Astrocyte (in vitro differentiated cells and primary cell): Measurements from ENCODE around the gene MAPKAPK3. TPM values are rescaled to one million over a fixed set of nuclear protein-coding genes. Genes with fewer than 3 reads are reported as not detected.

Experiments used
- DNase-seq: peaks from one replicate; pipeline ENCODE4 v3.0.0-alpha.2; 2010; ENCODE audit warnings: low read depth
- FAIRE-seq: peaks from 2 replicates; lab custom pipeline; 2011; peaks lifted over from hg19 to GRCh38; lab: Jason Lieb, UNC
- H2AFZ ChIP-seq: 2 replicates; pipeline ENCODE4 v1.6.0; 2012; ENCODE audit warnings: low read depth, low read length, inconsistent platforms
- H3K27ac ChIP-seq: 2 replicates; pipeline ENCODE4 v1.5.1; 2011; ENCODE audit warnings: low read depth, low read length, inconsistent platforms
- H3K27me3 ChIP-seq: 2 replicates; pipeline ENCODE4 v1.6.0; 2011; ENCODE audit warnings: low read length, inconsistent platforms; ENCODE audit not compliant: insufficient read depth
- H3K36me3 ChIP-seq: 2 replicates; pipeline ENCODE4 v1.5.1; 2011; ENCODE audit warnings: low read length, inconsistent platforms; ENCODE audit not compliant: insufficient read depth
- H3K4me1 ChIP-seq: 2 replicates; pipeline ENCODE4 v1.5.1; 2011; ENCODE audit warnings: low read length, inconsistent platforms; ENCODE audit not compliant: insufficient read depth
- H3K4me2 ChIP-seq: 2 replicates; pipeline ENCODE4 v1.6.0; 2012; ENCODE audit warnings: low read length, inconsistent platforms
- H3K4me3 ChIP-seq: 2 replicates; pipeline ENCODE4 v1.5.1; 2011; ENCODE audit warnings: low read depth, mild to moderate bottlenecking, low read length, inconsistent platforms; ENCODE audit not compliant: insufficient read depth
- H3K79me2 ChIP-seq: 2 replicates; pipeline ENCODE4 v1.6.0; 2012; ENCODE audit warnings: mild to moderate bottlenecking, low read length, inconsistent platforms; ENCODE audit not compliant: insufficient read depth
- H3K9ac ChIP-seq: 2 replicates; pipeline ENCODE4 v1.6.0; 2012; ENCODE audit warnings: mild to moderate bottlenecking, low read length, inconsistent platforms
- H3K9me3 ChIP-seq: 2 replicates; pipeline ENCODE4 v1.5.1; 2012; ENCODE audit warnings: low read depth, mild to moderate bottlenecking, low read length, inconsistent platforms; ENCODE audit not compliant: insufficient read depth
- H4K20me1 ChIP-seq: 2 replicates; pipeline ENCODE4 v1.6.0; 2012; ENCODE audit warnings: low read length, inconsistent platforms; ENCODE audit not compliant: insufficient read depth
- H3K27ac Mint-ChIP-seq: one replicate; pipeline ENCODE4 v1.8.0; 2021; ENCODE audit warnings: mild to moderate bottlenecking, mixed read lengths; ENCODE audit not compliant: unreplicated experiment
- H3K27me3 Mint-ChIP-seq: one replicate; pipeline ENCODE4 v1.8.0; 2021; ENCODE audit warnings: low read depth, mixed read lengths; ENCODE audit not compliant: unreplicated experiment
- H3K36me3 Mint-ChIP-seq: one replicate; pipeline ENCODE4 v1.8.0; 2021; ENCODE audit warnings: low read depth, mixed read lengths; ENCODE audit not compliant: unreplicated experiment
- H3K4me1 Mint-ChIP-seq: one replicate; pipeline ENCODE4 v1.8.0; 2021; ENCODE audit warnings: low read depth, mixed read lengths; ENCODE audit not compliant: unreplicated experiment
- H3K4me3 Mint-ChIP-seq: one replicate; pipeline ENCODE4 v1.8.0; 2021; ENCODE audit warnings: mild to moderate bottlenecking, moderate library complexity, mixed read lengths; ENCODE audit not compliant: unreplicated experiment
- H3K9me3 Mint-ChIP-seq: one replicate; pipeline ENCODE4 v1.8.0; 2021; ENCODE audit warnings: mild to moderate bottlenecking, mixed read lengths; ENCODE audit not compliant: unreplicated experiment
- CTCF ChIP-seq: IDR thresholded peaks from 2 replicates; pipeline ENCODE4 v1.5.1; 2011; ENCODE audit warnings: low read depth, mild to moderate bottlenecking, inconsistent platforms, low read length, moderate library complexity; ENCODE audit not compliant: insufficient read depth
- EZH2 ChIP-seq: IDR thresholded peaks from 2 replicates; pipeline ENCODE4 v1.6.1; 2012; ENCODE audit warnings: mild to moderate bottlenecking, low read length, inconsistent platforms; ENCODE audit not compliant: insufficient read depth
- total RNA-seq: library from RNA; stranded (reverse); gene quantifications from 2 replicates; pipeline ENCODE4 v1.2.1, GENCODE V29; 2021

Gene MAPKAPK3
- total RNA-seq, 1 donor from 2014 or later = 23.4 TPM

- Mint-ChIP-seq H3K36me3 (no peaks in the 10 kb centered on the region), H3K27me3 (peaks cover 40% of the 10 kb centered on the region), H3K27ac (no peak overlapping the region), H3K4me1 (peaks cover 7% of the 10 kb centered on the region), H3K4me3 (no peak overlapping the region), H3K9me3 (peaks cover 3% of the 10 kb centered on the region)
- H3K79me2 ChIP-seq = no peaks in the 10 kb centered on the region
- no peak overlapping the region for H3K4me2 ChIP-seq
- DNase-seq (no peak), FAIRE-seq (no peak)
- no peak for TF ChIP-seq CTCF
- TF ChIP-seq EZH2 = no peak
- no peaks in the 10 kb centered on the region for H3K36me3 ChIP-seq
- no peak overlapping the region for H3K27ac ChIP-seq
- no peaks in the 10 kb centered on the region for H3K27me3 ChIP-seq
- H3K4me3 ChIP-seq = no peak overlapping the region
- H3K9me3 ChIP-seq = no peaks in the 10 kb centered on the region
- H2AFZ ChIP-seq = no peak overlapping the region
- no peaks in the 10 kb centered on the region for H4K20me1 ChIP-seq
- no peak overlapping the region for H3K9ac ChIP-seq
- H3K4me1 ChIP-seq = no peaks in the 10 kb centered on the region
These were observed 38.3 kb downstream of the MAPKAPK3 start for GRCh38 chr3:50655009-50655830.

- H2AFZ ChIP-seq = no peak overlapping the region
- no peaks in the 10 kb centered on the region for H3K4me1 ChIP-seq
- no peak overlapping the region for H3K27ac Mint-ChIP-seq
- no peaks in the 10 kb centered on the region for H3K27me3 ChIP-seq
- H3K9me3 Mint-ChIP-seq = peaks cover 3% of the 10 kb centered on the region
- H3K36me3 ChIP-seq = no peaks in the 10 kb centered on the region
- H3K4me3 Mint-ChIP-seq = no peak overlapping the region
- H3K36me3 Mint-ChIP-seq = no peaks in the 10 kb centered on the region
- no peak overlapping the region for H3K4me3 ChIP-seq
- DNase-seq = no peak
- no peak overlapping the region for H3K4me2 ChIP-seq
- H4K20me1 ChIP-seq = no peaks in the 10 kb centered on the region
- no peaks in the 10 kb centered on the region for H3K9me3 ChIP-seq
- H3K27ac ChIP-seq = no peak overlapping the region
- peaks cover 7% of the 10 kb centered on the region for H3K4me1 Mint-ChIP-seq
- TF ChIP-seq CTCF (no peak), EZH2 (no peak)
- no peak for FAIRE-seq
- H3K27me3 Mint-ChIP-seq = peaks cover 41% of the 10 kb centered on the region
- no peak overlapping the region for H3K9ac ChIP-seq
- H3K79me2 ChIP-seq = no peaks in the 10 kb centered on the region
These were observed 39.7 kb downstream of the MAPKAPK3 start for GRCh38 chr3:50656417-50657195.
